Keratinocyte (primary cell): ENCODE data around the gene LHFPL2.

Experiments
- EZH2 ChIP-seq: IDR thresholded peaks from one replicate; pipeline ENCODE4 v1.6.1; 2012; ENCODE audit warnings: inconsistent platforms, mild to moderate bottlenecking, low read length, moderate library complexity
- TF ChIP-seq, protein P1 (sequence below), 3 experiments: IDR thresholded peaks in 1 of 3; conservative IDR thresholded peaks in 1 of 3; optimal IDR thresholded peaks in 1 of 3; 2 replicates in 2 of 3; 3 replicates in 1 of 3; pipeline versions ENCODE3 to v1.5.1; 2011; ENCODE audit warnings: low read length in 3 of 3, mild to moderate bottlenecking in 3 of 3, moderate library complexity in 2 of 3, control low read depth in 1 of 3, inconsistent platforms in 1 of 3; ENCODE audit not compliant: insufficient read depth in 2 of 3; ENCODE audit errors: extremely low read depth in 1 of 3

DNA sequence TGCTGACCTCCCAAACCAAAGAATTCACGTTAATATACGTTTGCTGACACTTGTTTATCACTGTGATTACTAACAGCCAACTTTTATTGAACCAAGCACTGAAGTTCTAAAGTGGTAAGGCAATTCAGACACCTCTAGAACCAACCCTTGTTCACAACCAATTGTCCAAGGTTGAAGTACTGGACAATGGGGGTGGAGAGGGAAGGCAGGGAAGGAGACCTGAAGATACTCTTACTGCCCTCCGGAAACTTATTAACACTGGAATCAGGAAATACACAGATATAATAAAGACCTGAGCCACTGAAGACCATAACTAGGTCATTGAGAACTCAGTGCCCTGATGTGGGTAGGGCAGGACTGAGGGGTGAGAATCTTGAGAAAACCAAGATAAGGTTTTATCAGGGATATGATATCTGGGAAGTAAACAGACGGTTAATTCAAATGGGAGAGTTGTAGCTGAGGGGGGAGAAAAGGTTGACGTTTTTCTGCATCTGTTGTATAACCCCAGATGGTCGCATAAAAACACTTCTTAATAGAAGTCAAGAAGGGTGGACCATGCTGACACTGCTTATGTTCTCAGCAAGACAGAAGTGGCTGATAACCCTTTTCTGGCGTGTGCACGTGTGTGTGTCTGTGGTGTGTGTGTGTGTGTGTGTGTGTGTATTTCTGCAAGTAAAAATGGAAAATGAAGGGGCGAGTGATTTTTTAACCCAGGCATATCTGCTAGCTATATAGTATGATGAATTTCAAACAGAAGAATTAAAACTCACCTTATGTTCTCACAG, 125.9 kb downstream of the LHFPL2 start:
- TF ChIP-seq, protein P1, sequence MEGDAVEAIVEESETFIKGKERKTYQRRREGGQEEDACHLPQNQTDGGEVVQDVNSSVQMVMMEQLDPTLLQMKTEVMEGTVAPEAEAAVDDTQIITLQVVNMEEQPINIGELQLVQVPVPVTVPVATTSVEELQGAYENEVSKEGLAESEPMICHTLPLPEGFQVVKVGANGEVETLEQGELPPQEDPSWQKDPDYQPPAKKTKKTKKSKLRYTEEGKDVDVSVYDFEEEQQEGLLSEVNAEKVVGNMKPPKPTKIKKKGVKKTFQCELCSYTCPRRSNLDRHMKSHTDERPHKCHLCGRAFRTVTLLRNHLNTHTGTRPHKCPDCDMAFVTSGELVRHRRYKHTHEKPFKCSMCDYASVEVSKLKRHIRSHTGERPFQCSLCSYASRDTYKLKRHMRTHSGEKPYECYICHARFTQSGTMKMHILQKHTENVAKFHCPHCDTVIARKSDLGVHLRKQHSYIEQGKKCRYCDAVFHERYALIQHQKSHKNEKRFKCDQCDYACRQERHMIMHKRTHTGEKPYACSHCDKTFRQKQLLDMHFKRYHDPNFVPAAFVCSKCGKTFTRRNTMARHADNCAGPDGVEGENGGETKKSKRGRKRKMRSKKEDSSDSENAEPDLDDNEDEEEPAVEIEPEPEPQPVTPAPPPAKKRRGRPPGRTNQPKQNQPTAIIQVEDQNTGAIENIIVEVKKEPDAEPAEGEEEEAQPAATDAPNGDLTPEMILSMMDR (optimal IDR thresholded peaks at IDR 0.05 in 1 of 3, IDR thresholded peaks at IDR 0.05 in 1 of 3, conservative IDR thresholded peaks at IDR 0.05 in 1 of 3; ENCODE audit: extremely low read depth in 1 of 3, insufficient read depth in 2 of 3, low read length in 3 of 3), result no peak
- no peak for TF ChIP-seq EZH2
